Progenitor cell of endocrine pancreas (in vitro differentiated cells): ENCODE data around the gene RHEX. TPM values are rescaled to one million over a fixed set of nuclear protein-coding genes. Genes with fewer than 3 reads are reported as not detected.

Experiments
- DNase-seq: peaks from one replicate; pipeline ENCODE4 v3.0.0; 2021; ENCODE audit warnings: low spot score; ENCODE audit not compliant: unreplicated experiment
- H3K27ac Mint-ChIP-seq: 2 replicates; pipeline ENCODE4 v1.8.0; 2021; ENCODE audit warnings: mild to moderate bottlenecking, moderate library complexity, mixed read lengths
- H3K27me3 Mint-ChIP-seq: 2 replicates; pipeline ENCODE4 v1.8.0; 2021; ENCODE audit warnings: mixed read lengths
- H3K36me3 Mint-ChIP-seq: 2 replicates; pipeline ENCODE4 v1.8.0; 2022; ENCODE audit warnings: mixed read lengths; ENCODE audit not compliant: insufficient read depth
- H3K4me1 Mint-ChIP-seq: 2 replicates; pipeline ENCODE4 v1.8.0; 2021; ENCODE audit warnings: low read depth, mixed read lengths
- H3K4me3 Mint-ChIP-seq: 2 replicates; pipeline ENCODE4 v1.8.0; 2021; ENCODE audit warnings: low read depth, mild to moderate bottlenecking, moderate library complexity, mixed read lengths
- H3K9me3 Mint-ChIP-seq: 2 replicates; pipeline ENCODE4 v1.8.0; 2021; ENCODE audit warnings: low read depth, mixed read lengths
- total RNA-seq: library from RNA; stranded (reverse); gene quantifications from 2 replicates; pipeline ENCODE4 v1.2.1, GENCODE V29; 2021
- TF ChIP-seq, protein P1 (sequence below): fragments of 200-600 bp; sonication (generic); IDR thresholded peaks from one replicate; pipeline ENCODE4 v1.5.0; 2021; ENCODE audit warnings: antibody characterized with exemption, mild to moderate bottlenecking; ENCODE audit not compliant: unreplicated experiment

RHEX gene
- total RNA-seq, 1 donor from 2014 or later = not detected

DNA sequence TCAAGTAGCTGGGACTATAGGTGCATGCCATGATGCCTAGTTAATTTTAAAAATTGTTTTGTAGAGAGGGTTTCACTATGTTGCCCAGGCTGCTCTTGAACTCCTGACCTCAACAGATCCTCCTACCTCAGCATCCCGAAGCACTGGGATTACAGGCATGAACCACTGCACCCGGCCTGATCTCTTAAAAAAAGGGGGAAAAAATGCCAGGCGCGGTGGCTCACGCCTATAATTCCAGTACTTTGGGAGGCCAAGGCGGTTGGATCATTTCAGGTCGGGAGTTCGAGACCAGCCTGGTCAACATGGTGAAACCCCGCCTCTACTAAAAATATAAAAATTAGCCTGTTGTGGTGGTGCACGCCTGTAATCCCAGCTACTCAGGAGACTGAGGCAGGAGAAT, 51.0 kb downstream of the RHEX start:
- TF ChIP-seq, protein P1, sequence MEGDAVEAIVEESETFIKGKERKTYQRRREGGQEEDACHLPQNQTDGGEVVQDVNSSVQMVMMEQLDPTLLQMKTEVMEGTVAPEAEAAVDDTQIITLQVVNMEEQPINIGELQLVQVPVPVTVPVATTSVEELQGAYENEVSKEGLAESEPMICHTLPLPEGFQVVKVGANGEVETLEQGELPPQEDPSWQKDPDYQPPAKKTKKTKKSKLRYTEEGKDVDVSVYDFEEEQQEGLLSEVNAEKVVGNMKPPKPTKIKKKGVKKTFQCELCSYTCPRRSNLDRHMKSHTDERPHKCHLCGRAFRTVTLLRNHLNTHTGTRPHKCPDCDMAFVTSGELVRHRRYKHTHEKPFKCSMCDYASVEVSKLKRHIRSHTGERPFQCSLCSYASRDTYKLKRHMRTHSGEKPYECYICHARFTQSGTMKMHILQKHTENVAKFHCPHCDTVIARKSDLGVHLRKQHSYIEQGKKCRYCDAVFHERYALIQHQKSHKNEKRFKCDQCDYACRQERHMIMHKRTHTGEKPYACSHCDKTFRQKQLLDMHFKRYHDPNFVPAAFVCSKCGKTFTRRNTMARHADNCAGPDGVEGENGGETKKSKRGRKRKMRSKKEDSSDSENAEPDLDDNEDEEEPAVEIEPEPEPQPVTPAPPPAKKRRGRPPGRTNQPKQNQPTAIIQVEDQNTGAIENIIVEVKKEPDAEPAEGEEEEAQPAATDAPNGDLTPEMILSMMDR = no peak
- peaks cover 7% of the 10 kb centered on the region for H3K4me1 Mint-ChIP-seq
- H3K4me3 Mint-ChIP-seq = no peak overlapping the region
- H3K9me3 Mint-ChIP-seq = no peaks in the 10 kb centered on the region
- no peaks in the 10 kb centered on the region for H3K36me3 Mint-ChIP-seq
- no peak overlapping the region for H3K27ac Mint-ChIP-seq
- peaks cover 20% of the 10 kb centered on the region for H3K27me3 Mint-ChIP-seq
- DNase-seq = no peak

DNA sequence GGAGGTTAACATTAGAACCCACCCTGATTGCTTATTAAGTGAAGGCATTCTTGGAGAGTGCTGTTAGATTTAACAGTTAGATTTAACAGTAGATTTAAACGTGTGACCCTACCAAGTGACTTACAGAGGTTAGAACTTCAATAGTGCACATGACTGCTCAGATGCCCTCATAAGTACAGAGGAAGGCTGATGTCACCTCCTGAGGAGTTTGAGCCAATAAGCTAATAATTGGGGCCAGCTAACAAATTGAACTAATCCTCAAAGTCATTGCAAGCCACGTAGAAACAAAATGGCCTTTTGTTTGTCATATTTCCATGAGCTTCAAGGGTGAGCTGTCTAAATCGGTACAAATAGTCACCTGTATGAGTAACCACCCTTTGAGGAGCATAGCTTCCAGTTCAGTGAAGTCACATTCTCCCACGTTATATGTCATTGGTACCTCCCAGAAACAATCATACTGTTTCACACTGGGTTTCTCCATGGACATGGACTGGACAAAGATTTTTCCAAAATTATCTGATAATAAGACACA, 52.6 kb downstream of the RHEX start:
- no peaks in the 10 kb centered on the region for H3K36me3 Mint-ChIP-seq
- peaks cover 19% of the 10 kb centered on the region for H3K27me3 Mint-ChIP-seq
- TF ChIP-seq, protein P1 = no peak
- H3K27ac Mint-ChIP-seq = no peak overlapping the region
- no peak for DNase-seq
- H3K9me3 Mint-ChIP-seq = no peaks in the 10 kb centered on the region
- peaks cover 7% of the 10 kb centered on the region for H3K4me1 Mint-ChIP-seq
- H3K4me3 Mint-ChIP-seq = no peak overlapping the region

DNA sequence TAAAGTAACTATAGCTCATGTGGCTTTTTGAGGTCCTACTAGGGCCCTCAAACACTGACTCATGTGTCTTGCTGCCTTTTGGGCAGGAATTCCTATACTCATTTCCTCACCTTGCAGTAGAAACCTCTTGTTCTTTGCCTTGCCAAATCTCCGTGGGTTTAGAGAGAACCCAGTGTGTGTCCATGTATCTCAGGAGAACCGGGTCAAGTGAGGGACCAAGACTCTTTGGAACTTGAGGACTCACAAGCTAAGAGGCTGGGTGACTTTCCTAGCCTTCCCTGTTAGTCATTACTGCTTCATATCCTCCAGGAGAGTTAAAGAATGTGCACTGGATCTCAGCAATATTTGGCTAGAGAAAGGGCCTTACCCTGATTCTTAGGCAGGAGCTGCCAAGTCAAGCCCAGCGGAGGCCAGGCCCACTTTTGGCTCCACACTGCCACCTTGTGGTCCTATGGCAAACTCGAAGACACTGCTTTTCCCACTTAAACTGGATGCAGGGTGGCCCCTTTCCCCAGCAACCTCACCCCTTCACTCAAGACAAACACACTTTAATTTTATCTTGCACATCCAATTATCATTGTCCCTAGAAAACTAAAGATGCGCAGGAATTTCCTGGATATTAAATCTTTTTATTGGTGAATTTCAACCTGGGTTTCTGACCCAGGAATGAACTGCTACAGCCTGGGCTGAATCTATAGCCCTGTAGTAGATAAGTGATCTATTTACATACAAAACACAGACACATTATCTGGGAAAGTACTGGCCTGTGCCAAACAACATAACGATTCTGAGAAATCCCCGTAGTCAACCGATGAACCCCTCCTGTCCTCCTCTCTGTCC, 53.6 kb downstream of the RHEX start:
- no peak overlapping the region for H3K27ac Mint-ChIP-seq
- H3K27me3 Mint-ChIP-seq = peaks cover 14% of the 10 kb centered on the region
- H3K36me3 Mint-ChIP-seq = no peaks in the 10 kb centered on the region
- DNase-seq = peak; percentile 73
- H3K4me1 Mint-ChIP-seq = peaks cover 7% of the 10 kb centered on the region
- TF ChIP-seq, protein P1 = peak; percentile 89
- no peak overlapping the region for H3K4me3 Mint-ChIP-seq
- H3K9me3 Mint-ChIP-seq = no peaks in the 10 kb centered on the region

DNA sequence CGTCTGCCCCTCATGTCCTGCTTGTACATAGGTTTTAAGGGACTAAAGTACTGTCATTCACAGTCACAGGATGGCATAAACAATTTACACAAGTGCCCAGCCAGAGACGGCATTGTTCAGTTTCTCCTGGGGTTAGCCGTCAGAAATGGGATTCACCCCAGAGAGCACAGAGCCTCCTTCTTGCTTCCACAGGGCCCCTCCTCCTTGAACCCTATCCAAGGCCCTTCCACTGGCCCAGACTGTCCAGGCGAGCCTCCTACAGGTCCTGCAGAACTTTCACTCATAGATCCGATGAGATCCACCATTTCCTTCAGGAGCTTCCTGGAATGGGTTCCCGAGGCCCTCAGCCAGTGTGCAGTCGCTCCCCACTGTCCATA, 54.2 kb downstream of the RHEX start:
- Mint-ChIP-seq H3K27ac (no peak overlapping the region), H3K4me1 (peaks cover 7% of the 10 kb centered on the region), H3K9me3 (no peaks in the 10 kb centered on the region), H3K4me3 (no peak overlapping the region), H3K36me3 (no peaks in the 10 kb centered on the region), H3K27me3 (peaks cover 14% of the 10 kb centered on the region)
- TF ChIP-seq, protein P1 = no peak
- no peak for DNase-seq

DNA sequence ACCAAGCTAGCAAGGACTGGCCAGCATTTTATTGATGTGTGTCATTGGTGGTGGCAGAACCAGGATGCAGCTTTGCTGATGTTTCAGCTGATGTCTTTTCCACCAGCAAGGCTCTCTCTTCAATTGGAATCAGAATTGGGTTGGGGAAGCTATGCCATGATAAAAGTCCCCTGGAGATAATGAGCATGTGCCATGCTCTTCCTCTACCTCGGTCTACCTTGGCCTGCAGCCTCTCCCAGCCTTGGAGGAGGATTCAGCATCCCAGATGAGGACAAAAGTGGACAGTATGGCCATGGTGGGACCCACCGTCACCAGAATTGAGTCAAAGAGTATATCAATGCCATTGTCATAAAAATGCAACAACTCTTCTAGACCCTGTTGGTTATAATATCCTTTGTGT, 55.7 kb downstream of the RHEX start:
- Mint-ChIP-seq H3K27me3 (peaks cover 17% of the 10 kb centered on the region), H3K27ac (no peak overlapping the region), H3K9me3 (no peaks in the 10 kb centered on the region), H3K4me3 (no peak overlapping the region), H3K4me1 (peaks cover 13% of the 10 kb centered on the region), H3K36me3 (no peaks in the 10 kb centered on the region)
- no peak for DNase-seq
- TF ChIP-seq, protein P1 = no peak
